HepG2 (cell line): ENCODE data around the gene FBXL12. TPM values are rescaled to one million over a fixed set of nuclear protein-coding genes. Genes with fewer than 3 reads are reported as not detected.
A peak's percentile ranks its signal among the peaks of the same experiment; 100 is the strongest.

Experiments used
- ATF7-NPFF ChIP-seq: sonication (generic); formaldehyde crosslinking; IDR thresholded peaks from 2 replicates; pipeline ENCODE4 v1.8.1; 2023; ENCODE audit warnings: mild to moderate bottlenecking, low read depth, missing genetic modification reagents, moderate library complexity
- HMGA1 ChIP-seq: sonication (generic); formaldehyde crosslinking; conservative IDR thresholded peaks from 2 replicates; pipeline ENCODE4 v1.4.0; 2020; ENCODE audit warnings: missing genetic modification reagents
- KDM4B ChIP-seq: sonication (generic); formaldehyde crosslinking; IDR thresholded peaks from 2 replicates; pipeline ENCODE4 v1.4.0; 2020; ENCODE audit warnings: missing genetic modification reagents
- KDM5B ChIP-seq: sonication (generic); formaldehyde crosslinking; IDR thresholded peaks from 2 replicates; pipeline ENCODE4 v1.4.0; 2020; ENCODE audit warnings: missing genetic modification reagents, mild to moderate bottlenecking, borderline replicate concordance
- NCOA5 ChIP-seq: sonication (generic); formaldehyde crosslinking; IDR thresholded peaks from 2 replicates; pipeline ENCODE4 v1.4.0; 2020; ENCODE audit warnings: missing genetic modification reagents
- SP140L ChIP-seq: sonication (generic); formaldehyde crosslinking; IDR thresholded peaks from 2 replicates; pipeline ENCODE4 v1.4.0; 2020; ENCODE audit warnings: missing genetic modification reagents, borderline replicate concordance
- SP5 ChIP-seq: IDR thresholded peaks from 2 replicates; pipeline ENCODE4 v1.6.1; 2016; ENCODE audit warnings: low read depth, borderline replicate concordance
- TFAP4 ChIP-seq: sonication (generic); IDR thresholded peaks from 2 replicates; pipeline ENCODE4 v1.6.1; 2016; ENCODE audit warnings: low read depth, borderline replicate concordance
- ZBTB38 ChIP-seq: sonication (generic); formaldehyde crosslinking; IDR thresholded peaks from 2 replicates; pipeline ENCODE4 v1.5.1; 2020; ENCODE audit warnings: mild to moderate bottlenecking, missing genetic modification reagents
- ZMYM4 ChIP-seq: sonication (generic); formaldehyde crosslinking; IDR thresholded peaks from 2 replicates; pipeline ENCODE4 v1.8.1; 2023; ENCODE audit warnings: mild to moderate bottlenecking, missing genetic modification reagents
- ZNF431 ChIP-seq: sonication (generic); formaldehyde crosslinking; IDR thresholded peaks from 2 replicates; pipeline ENCODE4 v1.9.0; 2022; ENCODE audit warnings: missing genetic modification reagents, low read depth, mild to moderate bottlenecking, borderline replicate concordance
- ZNF44 ChIP-seq: sonication (generic); formaldehyde crosslinking; IDR thresholded peaks from 2 replicates; pipeline ENCODE4 v1.5.1; 2020; ENCODE audit warnings: mild to moderate bottlenecking, missing genetic modification reagents
- ZNF691 ChIP-seq: sonication (generic); formaldehyde crosslinking; IDR thresholded peaks from 2 replicates; pipeline ENCODE4 v1.4.0; 2020; ENCODE audit warnings: missing genetic modification reagents, low read depth, mild to moderate bottlenecking, borderline replicate concordance
- ZNF724P ChIP-seq: sonication (generic); formaldehyde crosslinking; IDR thresholded peaks from 2 replicates; pipeline ENCODE4 v1.8.0; 2022; ENCODE audit warnings: missing genetic modification reagents, borderline replicate concordance
- ZSCAN22 ChIP-seq: sonication (generic); formaldehyde crosslinking; IDR thresholded peaks from 2 replicates; pipeline ENCODE4 v1.4.0; 2020; ENCODE audit warnings: mild to moderate bottlenecking, missing genetic modification reagents
- polyA plus RNA-seq, 8 experiments: library from polyadenylated mRNA; depleted of rRNA in 3 of 8; stranded (reverse) in 7 of 8; unstranded in 1 of 8; fragments of >200 nt; fragmentation: Illumina TruSeq in 4 of 8; extraction: Trizol in 4 of 8; gene quantifications; 2 replicates each; pipeline versions ENCODE4 v1.2.1 to v1.2.3, GENCODE V29; 2011 to 2016; ENCODE audit warnings: low read depth in 4 of 8, missing spikeins in 1 of 8, mixed read lengths in 1 of 8; ENCODE audit not compliant: insufficient read depth in 1 of 8
- total RNA-seq, 5 experiments: library from RNA; depleted of rRNA; stranded (reverse); fragments of >200 nt; fragmentation: Illumina TruSeq; extraction: Trizol; gene quantifications; 2 replicates each; pipeline ENCODE4 v1.2.3, GENCODE V29; 2016; ENCODE audit warnings: low read depth in 1 of 5
- TF ChIP-seq, protein P1 (sequence below): sonication (generic); formaldehyde crosslinking; IDR thresholded peaks from 2 replicates; pipeline ENCODE4 v1.4.0; 2020; ENCODE audit warnings: missing genetic modification reagents
- TF ChIP-seq, protein P2 (sequence below): sonication (generic); formaldehyde crosslinking; IDR thresholded peaks from 2 replicates; pipeline ENCODE4 v1.5.0; 2020; ENCODE audit warnings: missing genetic modification reagents
- TF ChIP-seq, protein P3 (sequence below): sonication (generic); formaldehyde crosslinking; IDR thresholded peaks from 2 replicates; pipeline ENCODE4 v1.4.0; 2020; ENCODE audit warnings: mild to moderate bottlenecking, missing genetic modification reagents

Gene FBXL12
- total and polyA plus RNA-seq, 2 of the 13 experiments (the other 11 are each of a cell fraction or from before 2014, with no cell fraction given) = 20.4 to 23.1 TPM

DNA sequence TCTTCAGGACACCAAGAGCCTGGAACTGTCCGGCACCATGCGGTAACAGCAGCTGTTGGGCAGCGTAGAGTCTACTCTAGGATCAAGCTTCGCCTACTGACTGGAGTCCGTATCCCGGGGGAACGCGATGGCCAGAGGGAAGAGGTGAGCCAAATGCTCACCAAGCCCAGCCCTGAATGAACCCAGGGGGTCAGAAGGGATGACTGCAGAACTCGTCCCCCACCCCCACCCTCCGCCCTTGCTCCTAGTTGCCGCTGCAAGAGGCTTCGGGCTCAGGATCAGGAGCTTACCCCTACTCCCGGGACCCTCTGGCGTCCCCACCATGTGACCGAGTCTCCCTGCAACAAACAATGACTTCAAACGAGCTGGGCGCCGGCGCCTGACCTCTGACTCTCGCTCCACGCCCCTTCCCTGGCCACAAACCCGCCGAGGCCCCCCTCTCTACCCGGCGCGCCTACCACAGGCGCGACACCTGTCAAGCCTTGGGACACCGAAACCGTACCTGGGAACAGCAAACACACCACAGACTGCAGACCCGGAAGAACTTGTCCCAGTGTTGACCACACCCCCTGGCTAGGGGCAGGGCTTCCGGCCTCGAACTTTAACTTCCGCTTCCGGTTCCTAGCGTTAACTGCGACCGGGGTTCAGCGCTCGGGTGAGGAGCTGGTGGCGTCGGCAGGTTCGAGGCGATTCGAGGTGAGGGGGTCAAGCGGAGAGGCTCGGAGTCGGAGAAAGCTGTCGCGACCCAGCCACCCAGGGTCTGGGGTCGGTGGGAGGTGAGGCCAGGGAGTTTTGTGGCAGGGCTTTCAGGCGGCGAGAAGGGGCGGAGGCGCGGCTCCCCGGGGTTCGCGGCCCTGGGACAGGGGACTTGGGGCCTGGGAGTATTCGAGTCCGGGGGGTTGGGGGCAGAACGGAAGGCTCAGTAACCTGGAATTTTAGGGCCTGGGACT, 8.7 kb upstream of the FBXL12 start, which contains the start of gene UBL5 (continued):
- TF ChIP-seq ZMYM4 (peak; percentile 75; the same call in 1 of the 2 replicates), TFAP4 (peak; percentile 22; the same call in 1 of the 2 replicates), ZBTB38 (CRISPR knock-in tag) (no peak; the same call in 1 of the 2 replicates), ZNF724P (CRISPR knock-in tag) (peak; percentile 51; the same call in 1 of the 2 replicates), SP5 (CRISPR knock-in tag) (peak; percentile 56; the same call in 1 of the 2 replicates), ZNF691 (CRISPR knock-in tag) (no peak), KDM4B (CRISPR knock-in tag) (no peak), ZNF431 (CRISPR knock-in tag) (no peak; the same call in 1 of the 2 replicates), HMGA1 (CRISPR knock-in tag) (no peak), ZSCAN22 (CRISPR knock-in tag) (no peak), KDM5B (CRISPR knock-in tag) (no peak; the same call in 1 of the 2 replicates), ATF7-NPFF (no peak), SP140L (no peak), NCOA5 (CRISPR knock-in tag) (no peak), ZNF44 (CRISPR knock-in tag) (no peak)
- TF ChIP-seq, protein P1, sequence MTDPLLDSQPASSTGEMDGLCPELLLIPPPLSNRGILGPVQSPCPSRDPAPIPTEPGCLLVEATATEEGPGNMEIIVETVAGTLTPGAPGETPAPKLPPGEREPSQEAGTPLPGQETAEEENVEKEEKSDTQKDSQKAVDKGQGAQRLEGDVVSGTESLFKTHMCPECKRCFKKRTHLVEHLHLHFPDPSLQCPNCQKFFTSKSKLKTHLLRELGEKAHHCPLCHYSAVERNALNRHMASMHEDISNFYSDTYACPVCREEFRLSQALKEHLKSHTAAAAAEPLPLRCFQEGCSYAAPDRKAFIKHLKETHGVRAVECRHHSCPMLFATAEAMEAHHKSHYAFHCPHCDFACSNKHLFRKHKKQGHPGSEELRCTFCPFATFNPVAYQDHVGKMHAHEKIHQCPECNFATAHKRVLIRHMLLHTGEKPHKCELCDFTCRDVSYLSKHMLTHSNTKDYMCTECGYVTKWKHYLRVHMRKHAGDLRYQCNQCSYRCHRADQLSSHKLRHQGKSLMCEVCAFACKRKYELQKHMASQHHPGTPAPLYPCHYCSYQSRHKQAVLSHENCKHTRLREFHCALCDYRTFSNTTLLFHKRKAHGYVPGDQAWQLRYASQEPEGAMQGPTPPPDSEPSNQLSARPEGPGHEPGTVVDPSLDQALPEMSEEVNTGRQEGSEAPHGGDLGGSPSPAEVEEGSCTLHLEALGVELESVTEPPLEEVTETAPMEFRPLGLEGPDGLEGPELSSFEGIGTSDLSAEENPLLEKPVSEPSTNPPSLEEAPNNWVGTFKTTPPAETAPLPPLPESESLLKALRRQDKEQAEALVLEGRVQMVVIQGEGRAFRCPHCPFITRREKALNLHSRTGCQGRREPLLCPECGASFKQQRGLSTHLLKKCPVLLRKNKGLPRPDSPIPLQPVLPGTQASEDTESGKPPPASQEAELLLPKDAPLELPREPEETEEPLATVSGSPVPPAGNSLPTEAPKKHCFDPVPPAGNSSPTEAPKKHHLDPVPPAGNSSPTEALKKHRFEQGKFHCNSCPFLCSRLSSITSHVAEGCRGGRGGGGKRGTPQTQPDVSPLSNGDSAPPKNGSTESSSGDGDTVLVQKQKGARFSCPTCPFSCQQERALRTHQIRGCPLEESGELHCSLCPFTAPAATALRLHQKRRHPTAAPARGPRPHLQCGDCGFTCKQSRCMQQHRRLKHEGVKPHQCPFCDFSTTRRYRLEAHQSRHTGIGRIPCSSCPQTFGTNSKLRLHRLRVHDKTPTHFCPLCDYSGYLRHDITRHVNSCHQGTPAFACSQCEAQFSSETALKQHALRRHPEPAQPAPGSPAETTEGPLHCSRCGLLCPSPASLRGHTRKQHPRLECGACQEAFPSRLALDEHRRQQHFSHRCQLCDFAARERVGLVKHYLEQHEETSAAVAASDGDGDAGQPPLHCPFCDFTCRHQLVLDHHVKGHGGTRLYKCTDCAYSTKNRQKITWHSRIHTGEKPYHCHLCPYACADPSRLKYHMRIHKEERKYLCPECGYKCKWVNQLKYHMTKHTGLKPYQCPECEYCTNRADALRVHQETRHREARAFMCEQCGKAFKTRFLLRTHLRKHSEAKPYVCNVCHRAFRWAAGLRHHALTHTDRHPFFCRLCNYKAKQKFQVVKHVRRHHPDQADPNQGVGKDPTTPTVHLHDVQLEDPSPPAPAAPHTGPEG (CRISPR knock-in tag) = no peak
- TF ChIP-seq, protein P2, sequence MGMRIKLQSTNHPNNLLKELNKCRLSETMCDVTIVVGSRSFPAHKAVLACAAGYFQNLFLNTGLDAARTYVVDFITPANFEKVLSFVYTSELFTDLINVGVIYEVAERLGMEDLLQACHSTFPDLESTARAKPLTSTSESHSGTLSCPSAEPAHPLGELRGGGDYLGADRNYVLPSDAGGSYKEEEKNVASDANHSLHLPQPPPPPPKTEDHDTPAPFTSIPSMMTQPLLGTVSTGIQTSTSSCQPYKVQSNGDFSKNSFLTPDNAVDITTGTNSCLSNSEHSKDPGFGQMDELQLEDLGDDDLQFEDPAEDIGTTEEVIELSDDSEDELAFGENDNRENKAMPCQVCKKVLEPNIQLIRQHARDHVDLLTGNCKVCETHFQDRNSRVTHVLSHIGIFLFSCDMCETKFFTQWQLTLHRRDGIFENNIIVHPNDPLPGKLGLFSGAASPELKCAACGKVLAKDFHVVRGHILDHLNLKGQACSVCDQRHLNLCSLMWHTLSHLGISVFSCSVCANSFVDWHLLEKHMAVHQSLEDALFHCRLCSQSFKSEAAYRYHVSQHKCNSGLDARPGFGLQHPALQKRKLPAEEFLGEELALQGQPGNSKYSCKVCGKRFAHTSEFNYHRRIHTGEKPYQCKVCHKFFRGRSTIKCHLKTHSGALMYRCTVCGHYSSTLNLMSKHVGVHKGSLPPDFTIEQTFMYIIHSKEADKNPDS (CRISPR knock-in tag) = 0 out of 2 replicates have a peak, but pooled peaks have one; percentile 55
- TF ChIP-seq, protein P3, sequence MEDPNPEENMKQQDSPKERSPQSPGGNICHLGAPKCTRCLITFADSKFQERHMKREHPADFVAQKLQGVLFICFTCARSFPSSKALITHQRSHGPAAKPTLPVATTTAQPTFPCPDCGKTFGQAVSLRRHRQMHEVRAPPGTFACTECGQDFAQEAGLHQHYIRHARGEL (CRISPR knock-in tag) = no peak
